HG02981 (cell line): Measurements from ENCODE around the gene GRP.

Experiments
- ATAC-seq: cut with Tn5 transposase; IDR thresholded peaks from one replicate; pipeline ENCODE4 v1.9.1; 2021; ENCODE audit warnings: mild to moderate bottlenecking, moderate library complexity; ENCODE audit not compliant: unreplicated experiment

GRP gene

DNA sequence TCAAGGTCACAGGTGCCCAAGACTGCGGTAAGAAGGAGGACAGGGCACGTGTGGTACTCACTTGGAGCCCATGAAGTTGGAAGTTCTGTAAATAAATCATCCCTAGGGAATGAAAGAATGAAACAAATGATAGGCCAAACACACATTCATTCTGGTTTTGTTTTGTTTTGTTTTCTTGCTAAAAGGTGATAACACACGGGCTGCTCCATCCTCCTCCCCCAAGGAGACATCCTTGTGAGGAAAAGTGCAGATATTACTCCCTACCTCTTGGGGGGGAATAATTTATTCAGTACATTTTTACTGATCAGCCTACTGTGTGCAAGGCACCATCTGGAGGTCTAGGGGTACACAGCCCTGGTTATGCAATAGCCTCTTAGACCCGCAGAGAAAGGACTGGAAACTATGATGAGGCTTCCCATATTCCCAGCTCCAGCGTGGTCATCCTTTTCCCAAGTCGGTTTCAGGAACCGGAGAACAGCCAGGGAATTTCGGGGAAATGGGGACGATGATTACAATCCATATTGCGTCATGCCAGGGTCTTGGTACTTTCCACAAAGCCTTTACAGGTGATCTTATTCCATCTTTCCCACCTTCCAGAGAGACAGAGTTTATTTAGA, 47.0 kb downstream of the GRP start:
- ATAC-seq: no peak

DNA sequence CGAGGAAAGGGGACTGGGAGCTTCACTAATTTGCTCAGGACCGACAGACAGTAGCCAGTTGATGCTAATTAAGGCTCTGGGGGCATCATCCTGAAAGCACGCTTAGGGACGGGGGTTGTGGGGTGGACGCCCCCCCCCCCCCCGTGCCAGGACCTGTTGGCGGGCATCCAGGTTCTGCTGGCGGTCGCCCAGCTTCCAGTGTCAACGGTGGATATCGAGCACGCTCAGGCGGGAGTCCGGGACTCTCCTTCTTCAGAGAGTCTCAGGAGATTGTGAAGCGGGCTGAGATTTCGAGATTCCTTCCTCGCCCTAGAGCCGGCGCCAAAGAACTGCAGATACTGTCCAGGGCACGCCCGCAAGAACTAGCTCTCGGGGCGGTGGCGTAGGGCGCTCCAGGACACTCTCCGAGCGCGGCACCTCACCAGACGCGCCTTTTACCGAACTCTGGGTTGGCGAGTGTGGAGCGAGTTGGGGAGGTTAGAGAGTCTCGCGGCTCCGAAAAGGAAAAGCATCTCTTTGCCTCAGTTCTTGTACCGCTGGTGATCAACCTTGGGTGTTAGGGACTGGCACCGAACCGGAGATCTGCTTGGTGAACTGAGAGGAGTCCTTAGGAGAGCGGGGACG, 47.7 kb downstream of the GRP start:
- no peak for ATAC-seq

DNA sequence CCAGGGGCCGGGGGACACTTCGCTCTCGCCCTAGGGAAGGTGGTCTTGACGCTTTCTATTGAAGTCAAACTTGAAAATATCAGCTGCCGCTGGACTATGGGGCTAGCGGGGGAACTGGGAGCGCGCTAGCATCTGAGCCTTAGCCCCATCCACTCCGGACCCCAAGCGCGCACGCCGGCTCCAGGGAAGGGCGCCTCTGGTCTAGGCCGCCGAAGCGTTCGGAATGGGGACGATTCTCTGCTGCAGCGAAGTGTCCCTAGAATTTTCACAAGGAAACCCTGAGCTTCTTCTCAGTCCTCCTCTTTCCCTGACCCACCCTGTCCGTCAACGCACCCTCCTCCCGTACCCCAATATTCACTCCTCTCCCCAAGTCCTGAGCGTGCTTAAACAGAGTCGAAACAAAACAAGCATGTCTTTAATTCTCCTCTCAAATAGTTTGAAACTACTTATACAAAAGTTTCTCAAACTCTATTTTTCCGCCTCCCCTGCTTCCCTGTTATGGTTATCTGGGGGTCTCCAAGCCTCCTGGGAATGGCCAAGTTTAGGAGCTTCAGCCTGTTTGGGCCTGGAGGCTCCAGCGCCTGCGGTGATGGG, 48.3 kb downstream of the GRP start:
- ATAC-seq: no peak

DNA sequence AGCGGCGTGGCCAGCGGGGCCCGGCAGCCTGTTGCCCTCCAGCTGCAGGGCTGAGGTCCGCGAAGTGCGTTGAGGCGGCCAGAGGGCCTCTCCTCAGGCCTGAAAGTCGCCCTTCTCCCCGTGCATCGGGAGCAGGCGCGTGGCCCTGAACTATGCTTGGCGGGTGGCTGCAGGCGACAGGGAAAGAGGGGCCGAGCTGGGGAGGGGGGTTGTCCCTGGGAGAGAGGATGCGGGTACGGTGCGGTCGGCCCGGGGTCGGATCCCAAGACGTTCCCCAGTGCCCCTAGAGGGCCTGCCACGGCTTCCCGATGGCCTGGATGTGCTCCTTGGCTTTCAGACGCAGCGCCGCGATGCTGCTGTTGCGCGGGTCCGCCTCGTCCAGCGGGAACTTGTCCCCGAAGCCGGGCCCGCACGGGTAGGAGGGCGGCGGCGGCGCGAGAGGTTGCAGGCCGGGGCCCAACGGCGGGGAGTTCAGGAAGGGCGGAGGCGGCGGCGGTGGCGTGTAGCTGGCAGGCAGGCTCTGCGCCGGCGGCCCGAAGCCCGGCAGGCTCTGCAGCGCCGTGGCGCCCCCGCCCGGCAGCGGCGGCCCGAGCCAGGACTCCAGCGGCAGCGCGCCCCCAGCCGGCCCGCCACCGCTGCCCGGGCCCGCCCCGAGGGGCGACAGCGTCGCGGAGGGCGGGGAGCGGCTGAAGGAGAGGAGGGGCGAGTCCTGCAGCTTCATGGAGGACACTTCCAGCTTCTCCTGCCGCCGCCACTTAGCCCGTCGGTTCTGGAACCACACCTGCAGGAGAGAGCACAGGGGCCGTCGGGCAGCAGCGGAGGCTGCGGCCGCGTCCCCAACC, 49.0 kb downstream of the GRP start:
- ATAC-seq: peak; percentile 46

DNA sequence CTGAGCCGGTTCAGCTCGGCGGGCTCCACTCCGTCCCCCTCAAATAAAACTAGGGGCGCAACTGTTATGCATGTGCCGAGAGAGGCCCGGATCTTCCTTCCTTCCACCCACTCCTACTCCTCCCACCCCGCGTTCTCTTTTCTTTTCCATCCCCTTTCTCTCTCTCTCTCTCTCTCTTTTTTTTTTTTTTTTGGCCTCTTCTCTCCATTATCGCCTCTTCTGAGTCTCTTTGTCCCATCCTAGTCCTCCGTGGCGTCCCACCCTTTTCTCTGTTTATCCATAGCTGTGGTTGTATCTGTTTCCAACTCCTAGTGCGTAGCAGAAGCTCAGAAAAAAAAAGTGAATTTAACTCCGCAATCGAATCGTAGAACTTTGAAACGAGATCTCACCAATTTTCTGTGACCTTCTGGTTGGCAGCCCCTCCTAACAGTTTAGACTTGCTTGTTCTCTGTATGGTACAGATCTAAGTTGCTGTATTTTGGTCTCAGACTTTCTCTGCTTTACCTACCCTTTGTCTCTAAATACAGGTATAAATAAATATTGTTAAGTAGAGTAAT, 49.7 kb downstream of the GRP start:
- ATAC-seq: no peak

DNA sequence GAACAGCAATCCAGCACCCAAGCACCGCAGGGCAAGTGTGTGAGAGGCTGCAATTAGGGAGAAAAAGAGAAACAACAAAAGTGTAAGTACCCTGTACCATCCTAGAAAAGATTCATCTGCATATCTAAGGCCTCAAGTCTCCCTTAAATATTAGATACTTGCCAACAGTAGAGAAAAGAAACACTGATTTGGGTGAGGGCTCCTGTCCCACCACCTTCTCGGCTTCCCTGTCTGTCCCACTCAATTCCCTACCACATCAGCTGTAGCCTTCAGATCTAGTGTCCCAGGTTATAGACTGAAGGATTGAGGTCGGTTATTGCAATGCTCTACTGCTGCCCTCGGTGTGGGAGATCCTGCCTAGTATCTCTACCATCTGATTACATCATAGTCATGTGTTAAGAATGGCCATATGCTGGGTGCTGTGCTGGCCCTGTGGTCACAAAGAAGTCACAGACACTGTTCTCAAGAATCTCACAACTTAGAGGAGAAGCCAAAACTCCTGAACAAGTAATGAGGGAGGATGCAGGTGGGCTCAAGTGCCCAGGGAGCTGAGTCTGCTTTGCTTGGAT, 50.8 kb downstream of the GRP start:
- no peak for ATAC-seq

DNA sequence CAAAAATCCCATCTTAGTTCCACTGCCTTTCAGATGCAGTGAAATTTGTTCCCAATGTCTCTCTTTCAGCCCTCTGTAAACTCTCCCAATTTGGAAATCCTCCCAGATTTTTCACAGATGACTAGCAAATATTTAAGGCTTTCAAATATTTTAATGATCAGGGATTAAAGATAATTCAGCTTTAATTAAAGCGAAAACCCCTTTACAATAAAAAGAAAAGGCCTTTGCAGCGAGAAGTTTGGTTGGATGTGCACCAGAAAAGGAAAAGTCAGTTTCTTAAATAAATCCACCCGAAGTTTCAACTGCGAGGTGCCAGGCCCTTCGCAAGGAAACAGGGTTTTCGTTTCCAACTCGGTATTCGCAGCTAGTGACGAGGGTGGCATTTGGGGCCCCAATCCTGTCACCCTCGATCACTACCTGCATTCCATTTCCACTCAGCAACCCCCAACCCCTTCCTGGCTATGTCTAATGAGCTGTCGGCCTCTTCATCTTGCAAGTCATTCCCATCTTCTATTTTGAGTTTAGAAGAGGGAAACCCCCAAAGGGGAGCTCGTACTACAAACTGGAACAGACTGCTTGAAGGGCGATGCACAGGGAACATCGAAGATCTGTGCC, 51.8 kb downstream of the GRP start:
- no peak for ATAC-seq

DNA sequence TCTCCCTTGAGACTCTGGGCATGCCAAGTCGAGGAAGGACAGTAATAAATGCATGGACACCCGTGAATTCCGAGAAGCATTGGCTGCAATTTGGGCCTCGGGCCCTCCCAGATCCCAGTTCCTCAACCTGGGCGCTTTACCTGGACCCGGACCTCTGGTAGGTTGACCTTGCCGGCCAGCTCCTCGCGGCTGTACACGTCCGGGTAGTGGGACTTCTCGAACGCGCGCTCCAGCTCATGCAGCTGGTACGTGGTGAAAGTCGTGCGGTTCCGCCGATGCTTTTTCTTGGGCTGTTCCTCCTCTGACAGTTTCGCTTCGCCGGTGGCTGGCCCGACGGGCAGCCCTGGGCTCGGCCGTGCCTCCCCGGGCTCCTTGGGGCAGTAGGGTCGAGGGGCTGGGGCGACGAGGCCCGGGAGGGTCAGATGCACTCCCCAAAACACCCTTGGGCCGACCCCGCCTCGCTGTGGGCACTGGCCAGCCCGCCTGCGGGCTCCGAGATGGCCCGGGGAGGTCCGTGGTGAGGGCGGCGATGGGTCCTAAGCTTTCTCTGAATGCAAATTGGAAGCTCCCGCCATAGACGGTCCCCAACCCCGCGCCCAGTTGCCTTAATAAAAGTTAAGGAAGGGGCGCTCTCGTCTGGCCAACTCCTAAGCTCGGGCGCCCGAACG, 52.4 kb downstream of the GRP start:
- ATAC-seq: no peak

DNA sequence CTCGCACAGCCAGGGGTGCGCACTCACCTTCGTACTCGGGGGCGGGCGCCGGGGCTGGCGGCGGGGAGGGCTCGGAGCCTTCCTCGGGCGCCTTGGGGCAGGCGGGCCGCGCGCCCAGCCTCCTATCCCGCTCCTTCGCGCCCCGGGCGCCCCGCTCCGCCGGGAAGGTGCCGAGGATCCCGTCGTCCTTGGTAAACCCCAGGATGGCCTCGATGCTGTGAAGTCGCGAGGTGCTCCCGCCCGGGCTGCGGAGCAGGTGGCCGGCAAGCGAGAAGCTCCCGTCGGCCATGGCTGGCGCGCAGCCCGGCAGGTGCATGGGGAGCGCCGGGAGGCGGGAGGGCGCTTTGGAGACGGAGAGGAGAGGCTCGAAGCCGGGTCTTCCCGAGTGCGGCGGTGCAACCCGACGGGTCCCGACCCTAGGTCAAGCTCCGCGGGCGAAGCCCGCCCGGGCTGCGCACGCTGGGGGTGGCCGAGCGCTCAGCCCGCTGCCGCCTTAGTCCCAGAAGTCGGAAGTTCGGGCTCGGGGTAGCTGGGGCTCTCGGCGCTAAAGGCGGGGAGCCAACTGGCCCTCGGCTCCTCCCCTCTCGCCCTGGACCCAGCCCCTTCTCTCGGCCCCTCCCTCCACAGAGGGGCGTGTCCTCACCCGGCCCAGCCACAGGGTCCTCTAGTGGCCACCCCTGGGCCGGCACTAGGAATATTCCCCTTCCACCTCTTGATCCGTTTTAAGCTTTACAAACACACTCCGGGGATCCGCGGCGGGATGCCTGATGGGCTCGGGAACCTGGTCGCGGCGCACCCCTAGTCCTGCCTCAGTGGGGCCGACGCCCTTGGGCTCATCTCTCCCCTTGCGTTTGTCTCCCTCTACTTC, 53.2 kb downstream of the GRP start, which contains the start of gene RAX:
Gene RAX (minus strand): TSS at position 564 of the 868 bp plus-strand sequence. CDS start 248 bp downstream, at position 316.
- no peak for ATAC-seq

DNA sequence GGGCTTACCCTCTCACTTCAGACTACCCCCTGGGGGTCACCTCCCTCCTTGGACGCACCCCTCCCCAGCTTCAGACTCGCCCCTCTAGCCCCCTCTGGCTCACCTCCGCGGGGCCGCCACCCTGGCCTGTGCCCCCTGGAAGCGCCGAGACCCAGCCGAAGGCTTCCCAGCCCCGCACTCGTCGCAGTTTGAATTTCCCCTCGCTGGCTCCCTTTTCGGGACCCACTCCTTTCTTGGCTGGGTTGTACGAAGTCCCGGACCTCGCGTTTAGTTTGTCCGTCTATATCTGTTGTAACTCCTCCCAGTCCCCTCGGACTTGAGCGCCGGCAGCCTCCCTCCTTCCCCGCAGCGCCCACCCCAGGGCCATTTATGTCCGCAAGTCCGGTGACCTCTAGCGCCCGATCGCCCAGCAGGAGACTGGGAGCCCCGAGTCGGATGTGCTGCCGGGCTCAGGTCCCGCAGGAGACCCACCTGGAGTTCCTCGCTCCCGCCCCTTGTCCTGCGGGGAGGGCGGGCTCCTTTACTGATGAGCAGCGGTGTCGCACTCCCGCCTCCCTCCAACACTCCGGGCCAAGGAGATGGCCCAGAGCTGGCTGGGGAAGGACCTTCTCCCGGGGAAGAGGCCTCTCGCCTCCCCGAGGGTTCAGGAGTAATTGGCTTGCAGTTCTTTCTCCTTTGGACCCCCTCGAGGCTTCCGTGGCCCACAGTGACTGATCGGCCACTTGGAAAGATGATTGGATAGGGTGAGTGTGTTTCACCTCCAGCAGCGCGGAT, 54.0 kb downstream of the GRP start:
- no peak for ATAC-seq

DNA sequence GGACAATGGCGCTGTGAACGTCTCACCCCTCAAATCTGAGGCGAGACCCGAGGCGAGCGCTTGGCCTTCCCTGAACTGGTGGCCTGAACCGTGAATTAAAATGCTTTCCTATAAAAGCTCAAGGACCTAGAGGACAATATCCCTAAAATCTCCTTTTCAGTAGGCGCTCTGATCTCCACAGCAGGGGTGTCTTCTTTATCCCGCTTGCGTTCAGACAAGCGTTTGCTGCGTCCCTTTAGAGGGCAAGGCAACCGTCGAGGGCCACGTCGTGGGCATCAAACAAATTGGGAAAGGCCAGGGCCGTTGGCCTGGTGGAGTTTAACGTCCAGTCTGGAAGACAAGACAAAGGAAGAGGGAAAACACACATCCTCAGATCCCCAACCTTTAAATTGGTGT, 54.6 kb downstream of the GRP start:
- no peak for ATAC-seq

DNA sequence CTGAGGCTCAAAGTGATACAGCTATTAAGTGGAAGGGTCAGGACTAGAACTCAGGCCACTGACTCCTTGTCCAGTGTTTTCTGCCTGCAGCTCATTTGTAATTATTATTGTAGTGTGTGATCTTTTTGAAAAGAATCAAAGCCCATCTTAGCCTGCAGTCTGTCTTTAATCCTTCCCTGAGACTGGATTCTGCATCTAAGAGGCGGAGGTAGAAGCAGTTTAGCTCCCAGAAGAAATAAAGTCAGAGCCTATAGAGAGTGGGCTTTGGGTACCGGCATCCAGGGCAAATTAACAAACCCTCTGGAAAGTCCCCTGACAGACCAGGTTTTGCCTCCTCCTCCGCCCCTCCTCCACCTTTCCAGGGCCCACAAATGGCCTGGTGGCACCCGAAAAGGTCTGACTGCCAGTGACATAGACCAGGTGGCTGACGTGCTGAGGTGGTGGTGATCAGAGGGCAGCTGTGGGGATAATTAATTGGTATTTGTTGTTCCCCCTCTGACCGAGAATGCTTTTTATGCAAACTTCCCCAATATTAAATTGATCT, 55.5 kb downstream of the GRP start:
- ATAC-seq: no peak

DNA sequence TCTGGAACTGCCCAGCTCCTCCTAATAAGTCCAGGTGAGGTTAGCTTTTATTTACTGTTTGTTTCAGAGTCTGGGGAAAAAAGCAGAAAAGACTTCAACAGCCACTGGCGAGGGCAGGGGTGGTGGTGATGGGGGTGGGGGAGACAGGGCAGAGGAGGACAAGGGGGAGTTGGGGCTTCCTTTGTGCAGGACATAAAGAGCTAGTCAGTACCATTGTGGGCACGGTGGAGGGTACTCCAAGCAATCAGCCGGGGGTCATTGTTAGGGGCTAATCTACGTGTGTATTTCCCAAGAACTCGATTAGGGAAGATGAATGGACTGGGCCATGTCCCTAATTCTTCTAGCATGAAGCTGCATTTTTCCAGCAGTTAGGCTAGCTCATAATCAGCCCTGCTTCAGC, 56.1 kb downstream of the GRP start:
- ATAC-seq: no peak

DNA sequence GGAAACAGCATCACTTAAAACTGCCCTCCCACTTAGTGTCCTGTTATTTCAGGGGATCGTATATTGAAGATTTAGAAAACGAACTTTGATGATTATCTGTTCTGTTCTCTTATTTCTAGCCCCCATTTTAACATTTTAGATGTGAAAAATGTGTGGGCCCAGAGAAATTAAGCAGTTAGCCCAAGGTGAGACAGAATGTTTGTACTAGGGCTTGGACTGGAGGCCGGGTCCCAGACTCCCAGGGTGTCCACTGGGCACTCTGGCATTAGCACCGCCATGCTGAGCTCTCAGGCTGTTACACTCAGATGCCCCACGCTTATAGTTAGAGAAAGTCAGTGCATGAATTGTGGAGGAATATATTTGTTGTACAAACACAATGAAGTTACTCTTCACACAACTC, 58.8 kb downstream of the GRP start:
- ATAC-seq: no peak

DNA sequence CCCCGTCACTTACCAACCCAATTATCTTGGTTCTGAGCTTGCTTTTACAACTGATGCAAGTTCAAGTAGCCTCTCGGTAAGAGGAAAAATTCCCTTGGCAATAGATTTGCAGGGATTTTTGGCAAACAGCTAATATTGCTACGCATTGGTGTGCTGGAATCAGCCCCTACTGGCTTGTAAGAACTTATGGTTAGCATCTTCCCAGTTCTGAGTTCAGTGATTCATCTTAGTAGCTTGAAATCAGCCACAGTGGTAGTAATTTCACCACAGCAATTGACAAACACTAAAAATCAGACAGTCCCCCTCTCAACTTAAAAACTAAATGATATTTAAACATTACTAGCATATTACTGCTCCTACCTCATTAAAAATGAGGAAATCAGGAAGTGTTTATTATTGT, 59.2 kb downstream of the GRP start:
- no peak for ATAC-seq

DNA sequence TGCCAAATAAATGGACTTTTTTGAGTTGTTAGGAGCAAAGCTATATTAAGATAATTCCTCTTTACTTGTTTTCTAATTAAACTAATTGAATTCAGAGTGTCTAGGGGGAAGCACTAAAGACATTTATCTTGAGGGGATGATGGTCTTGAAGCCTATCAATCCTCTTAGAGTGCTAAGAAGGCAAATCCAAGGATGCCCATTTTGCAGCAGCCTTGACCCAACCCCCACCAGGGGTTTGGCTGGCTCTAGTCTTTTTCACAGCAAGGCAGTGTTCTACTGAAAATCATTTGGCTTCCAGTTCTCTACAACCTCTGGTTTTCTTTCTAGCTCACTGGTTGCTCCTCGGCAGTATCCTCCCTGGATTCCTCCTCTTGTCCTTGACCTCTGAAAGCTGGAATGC, 59.8 kb downstream of the GRP start:
- no peak for ATAC-seq
